Measurements from ENCODE around the gene VPS25.
A peak's percentile ranks its signal among the peaks of the same experiment; 100 is the strongest.

VPS25 gene

GRCh38 chr17:42796066-42796758 is 23.0 kb downstream of the VPS25 start:
- no peak for DNase-seq

GRCh38 chr17:42797067-42798007 is 24.1 kb downstream of the VPS25 start:
- no peak for DNase-seq

GRCh38 chr17:42798011-42798382 is 24.7 kb downstream of the VPS25 start:
- DNase-seq: no peak

GRCh38 chr17:42798383-42799380 is 25.4 kb downstream of the VPS25 start, which contains the start of the genes CNTD1 and COA3:
Gene CNTD1, plus strand, starts transcription at chr17:42798861. Its CDS starts 207 bp downstream, at chr17:42799068.
Gene COA3, minus strand, starts transcription at chr17:42798704. Its CDS starts 23 bp downstream, at chr17:42798681.
- peak; percentile 64 for DNase-seq

GRCh38 chr17:42803074-42803883 is 30.0 kb downstream of the VPS25 start:
- DNase-seq: no peak

- DNase-seq: no peak
Measured at GRCh38 chr17:42804918-42805367, 31.7 kb downstream of the VPS25 start.

GRCh38 chr17:42806249-42806648 is 33.0 kb downstream of the VPS25 start:
- DNase-seq: no peak

GRCh38 chr17:42809250-42809649 is 36.0 kb downstream of the VPS25 start:
- no peak for DNase-seq

GRCh38 chr17:42814633-42815399 is 41.6 kb downstream of the VPS25 start:
- no peak for DNase-seq

GRCh38 chr17:42817866-42818265 is 44.6 kb downstream of the VPS25 start:
- DNase-seq: no peak

GRCh38 chr17:42818379-42818778 is 45.1 kb downstream of the VPS25 start:
- no peak for DNase-seq

GRCh38 chr17:42819939-42820535 is 46.8 kb downstream of the VPS25 start:
- DNase-seq: peak; percentile 50

- DNase-seq: no peak
Measured at GRCh38 chr17:42821176-42821575, 47.9 kb downstream of the VPS25 start.

GRCh38 chr17:42827472-42827871 is 54.2 kb downstream of the VPS25 start:
- DNase-seq: no peak
